ENCODE measurements around the gene FAM114A2.
A peak's percentile ranks its signal among the peaks of the same experiment; 100 is the strongest.

The FAM114A2 gene

GRCh38 chr5:153979028-153979783, 59.5 kb downstream of the FAM114A2 start:
- no peak for TF ChIP-seq CTCF (conservative IDR thresholded peaks at IDR 0.05; ENCODE audit: low read depth, low read length)

GRCh38 chr5:153974813-153975163, 63.9 kb downstream of the FAM114A2 start:
- no peak for TF ChIP-seq CTCF (conservative IDR thresholded peaks at IDR 0.05; ENCODE audit: low read depth, low read length)
- no peak for DNase-seq (ENCODE audit: low read depth)
- no peak overlapping the region for H3K4me3 ChIP-seq (ENCODE audit: low read depth, low read length)

More at GRCh38 chr5:153979028-153979783, 59.5 kb downstream of the FAM114A2 start:
- no peak for DNase-seq (ENCODE audit: low read depth)
- H3K4me3 ChIP-seq (ENCODE audit: low read depth, low read length) = no peak overlapping the region

- peak; percentile 86 for TF ChIP-seq CTCF (conservative IDR thresholded peaks at IDR 0.05; ENCODE audit: low read depth, low read length)
- no peak overlapping the region for H3K4me3 ChIP-seq (ENCODE audit: low read depth, low read length)
- DNase-seq (ENCODE audit: low read depth) = peak; percentile 71
Observed at GRCh38 chr5:153974131-153974812, 64.4 kb downstream of the FAM114A2 start.

GRCh38 chr5:153972240-153972639, 66.5 kb downstream of the FAM114A2 start:
- no peak for TF ChIP-seq CTCF (conservative IDR thresholded peaks at IDR 0.05; ENCODE audit: low read depth, low read length)
- no peak overlapping the region for H3K4me3 ChIP-seq (ENCODE audit: low read depth, low read length)
- DNase-seq (ENCODE audit: low read depth) = no peak

- no peak for DNase-seq (ENCODE audit: low read depth)
- no peak for TF ChIP-seq CTCF (conservative IDR thresholded peaks at IDR 0.05; ENCODE audit: low read depth, low read length)
- H3K4me3 ChIP-seq (ENCODE audit: low read depth, low read length) = no peak overlapping the region
Observed at GRCh38 chr5:153970496-153970895, 68.2 kb downstream of the FAM114A2 start.

- no peak for TF ChIP-seq CTCF (conservative IDR thresholded peaks at IDR 0.05; ENCODE audit: low read depth, low read length)
- DNase-seq (ENCODE audit: low read depth) = no peak
- no peak overlapping the region for H3K4me3 ChIP-seq (ENCODE audit: low read depth, low read length)
Observed at GRCh38 chr5:153969563-153969895, 69.2 kb downstream of the FAM114A2 start.

Measured in choroid plexus epithelial cell (primary cell).